H54 (cell line): ENCODE results near the gene MRPS27.
A peak's percentile ranks its signal among the peaks of the same experiment; 100 is the strongest.
"Not testable (repeated sequence)": the region's sequence is repeated elsewhere in the genome, so short reads cannot be mapped to it uniquely, and the experiment has no call there.

ENCODE experiments used
- DNase-seq: peaks from one replicate; pipeline ENCODE4 v3.0.0; 2011; ENCODE audit warnings: low spot score, mixed read lengths; ENCODE audit not compliant: insufficient read length
- FAIRE-seq: peaks from 3 replicates; lab custom pipeline; 2011; peaks lifted over from hg19 to GRCh38; lab: Jason Lieb, UNC
- POLR2A ChIP-seq: IDR thresholded peaks from 2 replicates; pipeline ENCODE4 v1.6.1; 2011; ENCODE audit warnings: low read depth, mild to moderate bottlenecking, low read length

Gene MRPS27

GRCh38 chr5:72351376-72351775 lies 31.3 kb upstream of the MRPS27 start:
- no peak for DNase-seq
- FAIRE-seq = no peak
- TF ChIP-seq POLR2A = no peak

- no peak for TF ChIP-seq POLR2A
- FAIRE-seq = peak; percentile 91
- DNase-seq = peak; percentile 66
Measured at GRCh38 chr5:72347801-72348308, 27.8 kb upstream of the MRPS27 start.

- TF ChIP-seq POLR2A = no peak
- DNase-seq (no peak), FAIRE-seq (no peak)
Measured at GRCh38 chr5:72346398-72346797, 26.4 kb upstream of the MRPS27 start.

GRCh38 chr5:72338689-72339209 lies 18.7 kb upstream of the MRPS27 start:
- no peak for TF ChIP-seq POLR2A
- no peak for FAIRE-seq
- no peak for DNase-seq

- FAIRE-seq (no peak), DNase-seq (no peak)
- TF ChIP-seq POLR2A = no peak
Measured at GRCh38 chr5:72337159-72337558, 17.1 kb upstream of the MRPS27 start.

GRCh38 chr5:72330712-72331111 lies 10.7 kb upstream of the MRPS27 start:
- DNase-seq = no peak
- FAIRE-seq = no peak

GRCh38 chr5:72328172-72328571 lies 8.1 kb upstream of the MRPS27 start:
- no peak for DNase-seq
- FAIRE-seq = peak; percentile 72

More at GRCh38 chr5:72330712-72331111, 10.7 kb upstream of the MRPS27 start:
- TF ChIP-seq POLR2A = no peak

GRCh38 chr5:72326306-72326649 lies 6.2 kb upstream of the MRPS27 start:
- FAIRE-seq = no peak
- TF ChIP-seq POLR2A = no peak

More at GRCh38 chr5:72328172-72328571, 8.1 kb upstream of the MRPS27 start:
- no peak for TF ChIP-seq POLR2A

GRCh38 chr5:72325566-72326305 lies 5.7 kb upstream of the MRPS27 start:
- TF ChIP-seq POLR2A = no peak
- FAIRE-seq (peak; percentile 57), DNase-seq (peak; percentile 18)

More at GRCh38 chr5:72326306-72326649, 6.2 kb upstream of the MRPS27 start:
- DNase-seq = no peak

GRCh38 chr5:72324189-72324825 lies 4.3 kb upstream of the MRPS27 start:
- peak; percentile 34 for DNase-seq
- peak; percentile 67 for FAIRE-seq
- TF ChIP-seq POLR2A = no peak

GRCh38 chr5:72319435-72319975 lies 535 bp downstream of the MRPS27 start:
- not testable (repeated sequence) for DNase-seq

GRCh38 chr5:72314571-72315172 lies 5.4 kb downstream of the MRPS27 start:
- FAIRE-seq (peak; percentile 45), DNase-seq (peak; percentile 23)
- no peak for TF ChIP-seq POLR2A

More at GRCh38 chr5:72319435-72319975, 535 bp downstream of the MRPS27 start:
- FAIRE-seq = not testable (repeated sequence)

GRCh38 chr5:72313141-72313540 lies 6.9 kb downstream of the MRPS27 start:
- no peak for TF ChIP-seq POLR2A
- DNase-seq (no peak), FAIRE-seq (no peak)

- DNase-seq (no peak), FAIRE-seq (no peak)
Measured at GRCh38 chr5:72308853-72309191, 11.2 kb downstream of the MRPS27 start.

More at GRCh38 chr5:72308853-72309191, 11.2 kb downstream of the MRPS27 start:
- TF ChIP-seq POLR2A = no peak
